GM12878 (cell line): ENCODE results near the gene PRCD. TPM values are rescaled to one million over a fixed set of nuclear protein-coding genes. Genes with fewer than 3 reads are reported as not detected.
A peak's percentile ranks its signal among the peaks of the same experiment; 100 is the strongest.

ENCODE experiments used
- ATAC-seq: fragments of 200-7000 bp; cut with Tn5 transposase; 3 replicates; pipeline ENCODE4 v1.9.1; 2020; ENCODE audit warnings: mild to moderate bottlenecking, moderate library complexity
- BruUV-seq: library from RNA; stranded (reverse); fragments of 400-500 nt; replicated peaks from 2 replicates; lab custom pipeline; 2021; lab: Mats Ljungman, UMichigan
- CTCF ChIA-PET: fragments of 300-600 bp; sonication (Branson Sonifier 250); formaldehyde crosslinking; extraction: SDS; loops from one replicate; lab custom pipeline; 2021; ENCODE audit warnings: inconsistent platforms; lab: Yijun Ruan, JAX
- POLR2A ChIA-PET: fragments of 350-600 bp; formaldehyde crosslinking; extraction: SDS; loops from one replicate; lab custom pipeline; 2021; ENCODE audit warnings: inconsistent platforms; lab: Charles Lee
- RAD21 ChIA-PET: fragments of 300-600 bp; sonication (Branson Sonifier 250); formaldehyde crosslinking; loops from one replicate; lab custom pipeline; 2023; ENCODE audit warnings: antibody characterized with exemption; ENCODE audit not compliant: unreplicated experiment; lab: Charles Lee
- SMC1A ChIA-PET: fragments of 300-600 bp; sonication (Branson Sonifier 250); formaldehyde crosslinking; loops from one replicate; lab custom pipeline; 2023; ENCODE audit not compliant: unreplicated experiment, uncharacterized antibody; lab: Charles Lee
- DNase-seq: peaks from one replicate; pipeline ENCODE4 v3.0.0-alpha.2; 2011; ENCODE audit warnings: low read depth, low spot score
- FAIRE-seq: peaks from 3 replicates; lab custom pipeline; 2011; peaks lifted over from hg19 to GRCh38; lab: Jason Lieb, UNC
- H2AFZ ChIP-seq: 2 replicates; pipeline ENCODE4 v1.6.0; 2011; ENCODE audit warnings: low read depth, low read length, control low read depth; ENCODE audit not compliant: control insufficient read depth
- H3K27ac ChIP-seq: 2 replicates; pipeline ENCODE4 v1.5.1; 2011; ENCODE audit warnings: control low read depth; ENCODE audit not compliant: control insufficient read depth, insufficient read depth
- H3K27me3 ChIP-seq, 2 experiments: replicated peaks in 1 of 2; 2 replicates each; pipeline versions ENCODE4 v1.6.0 to v1.6.1; 2011; ENCODE audit warnings: low read length in 1 of 2; ENCODE audit not compliant: control insufficient read depth in 2 of 2, insufficient read depth in 2 of 2
- H3K36me3 ChIP-seq, 2 experiments: 2 replicates each; pipeline ENCODE4 v1.5.1; 2011; ENCODE audit warnings: low read length in 1 of 2; ENCODE audit not compliant: control insufficient read depth in 2 of 2, insufficient read depth in 2 of 2
- H3K4me1 ChIP-seq: 2 replicates; pipeline ENCODE4 v1.6.1; 2011; ENCODE audit warnings: mild to moderate bottlenecking, low read length, moderate library complexity, mixed read lengths; ENCODE audit not compliant: control insufficient read depth, insufficient read depth
- H3K4me2 ChIP-seq: 2 replicates; pipeline ENCODE4 v1.6.0; 2011; ENCODE audit warnings: control low read depth; ENCODE audit not compliant: control insufficient read depth, insufficient read depth
- H3K4me3 ChIP-seq: fragments of 200-600 bp; sonication (generic); 2 replicates; pipeline ENCODE4 v1.5.1; 2016
- H3K79me2 ChIP-seq: 2 replicates; pipeline ENCODE4 v1.6.0; 2011; ENCODE audit warnings: low read length; ENCODE audit not compliant: control insufficient read depth, insufficient read depth
- H3K9ac ChIP-seq: 2 replicates; pipeline ENCODE4 v1.8.0; 2011; ENCODE audit warnings: low read length, control low read depth, mixed read lengths; ENCODE audit not compliant: control insufficient read depth, insufficient read depth
- H3K9me3 ChIP-seq: replicated peaks from 3 replicates; pipeline ENCODE4 v1.5.1; 2011; ENCODE audit warnings: mild to moderate bottlenecking, low read length; ENCODE audit not compliant: control insufficient read depth, insufficient read depth
- H4K20me1 ChIP-seq: 2 replicates; pipeline ENCODE4 v1.6.0; 2011; ENCODE audit not compliant: control insufficient read depth, insufficient read depth
- BMI1 ChIP-seq: fragments of 450-650 bp; IDR thresholded peaks from 2 replicates; pipeline ENCODE4 v1.6.1; 2016; ENCODE audit warnings: mild to moderate bottlenecking, moderate library complexity, borderline replicate concordance
- CUX1 ChIP-seq: IDR thresholded peaks from 2 replicates; pipeline ENCODE4 v1.6.1; 2012; ENCODE audit warnings: improper control_type of control experiment, low read depth, low read length; ENCODE audit not compliant: insufficient replicate concordance
- EED ChIP-seq: sonication (generic); IDR thresholded peaks from 2 replicates; pipeline ENCODE4 v1.6.1; 2016; ENCODE audit warnings: antibody characterized with exemption, low read depth
- ELK1 ChIP-seq: IDR thresholded peaks from 2 replicates; pipeline ENCODE4 v1.6.1; 2012; ENCODE audit warnings: low read depth, low read length, improper control_type of control experiment
- EP300 ChIP-seq, 2 experiments: fragments of 150-350 bp in 1 of 2; IDR thresholded peaks; 2 replicates each; pipeline ENCODE4 v1.6.1; 2011 to 2012; ENCODE audit warnings: low read depth in 2 of 2, low read length in 2 of 2, borderline replicate concordance in 1 of 2, improper control_type of control experiment in 1 of 2, inconsistent platforms in 1 of 2; ENCODE audit not compliant: control insufficient read depth in 1 of 2
- KLF5 ChIP-seq: fragments of 450-650 bp; IDR thresholded peaks from 2 replicates; pipeline ENCODE4 v1.6.1; 2014; ENCODE audit warnings: mild to moderate bottlenecking; ENCODE audit not compliant: partially characterized antibody
- MEF2A ChIP-seq: IDR thresholded peaks from 2 replicates; pipeline ENCODE4 v1.6.1; 2011; ENCODE audit warnings: low read depth, mild to moderate bottlenecking, low read length, moderate library complexity; ENCODE audit not compliant: insufficient read depth
- MXI1 ChIP-seq: fragments of 150-350 bp; IDR thresholded peaks from 2 replicates; pipeline ENCODE4 v1.6.1; 2011; ENCODE audit warnings: low read depth, mild to moderate bottlenecking, inconsistent platforms, low read length, improper control_type of control experiment
- MYC ChIP-seq: IDR thresholded peaks from 2 replicates; pipeline ENCODE4 v1.6.1; 2011; ENCODE audit warnings: mild to moderate bottlenecking, low read length, moderate library complexity, inconsistent platforms; ENCODE audit not compliant: insufficient read depth, insufficient replicate concordance, insufficient read length, severe bottlenecking
- NR2C1 ChIP-seq: fragments of 450-650 bp; IDR thresholded peaks from 2 replicates; pipeline ENCODE4 v1.6.1; 2017; ENCODE audit warnings: antibody characterized with exemption, mild to moderate bottlenecking, moderate library complexity
- RAD21 ChIP-seq: IDR thresholded peaks from 2 replicates; pipeline ENCODE4 v1.6.1; 2011; ENCODE audit warnings: mild to moderate bottlenecking, low read depth, low read length, moderate library complexity; ENCODE audit not compliant: insufficient read depth
- RELA ChIP-seq: fragments of 450-650 bp; IDR thresholded peaks from 2 replicates; pipeline ENCODE4 v1.8.0; 2014; ENCODE audit warnings: borderline replicate concordance; ENCODE audit not compliant: partially characterized antibody
- SMARCA5 ChIP-seq: fragments of 450-650 bp; IDR thresholded peaks from 2 replicates; pipeline ENCODE4 v1.6.1; 2017; ENCODE audit warnings: mild to moderate bottlenecking
- SMC3 ChIP-seq: IDR thresholded peaks from 2 replicates; pipeline ENCODE4 v1.6.1; 2011; ENCODE audit warnings: low read length, improper control_type of control experiment, borderline replicate concordance
- SP1 ChIP-seq: IDR thresholded peaks from one replicate; pipeline ENCODE4 v1.6.1; 2011; ENCODE audit warnings: low read depth, low read length
- STAT3 ChIP-seq: IDR thresholded peaks from 2 replicates; pipeline ENCODE4 v1.6.1; 2011; ENCODE audit warnings: low read depth, low read length, improper control_type of control experiment
- WGBS: methylation state at CpG from one replicate; pipeline ENCODE4 v1.1.6; 2016; ENCODE audit warnings: low lambda C conversion rate; ENCODE audit not compliant: insufficient replicate concordance, insufficient coverage; ENCODE audit errors: missing lambda C conversion rate; 5-methylcytosine and 5-hydroxymethylcytosine counted together
- in situ Hi-C: fragments of 300-500 bp; cut with MboI; formaldehyde crosslinking; loops from 9 replicates; pipeline ENCODE4 v1.14.3; 2018; ENCODE audit warnings: mixed read lengths
- intact Hi-C: fragments of 100-400 bp; cut with micrococcal nuclease; formaldehyde crosslinking; loops from one replicate; pipeline ENCODE4 v1.14.2; 2022; ENCODE audit not compliant: unreplicated experiment
- polyA plus RNA-seq, 11 experiments: library from polyadenylated mRNA; depleted of rRNA in 4 of 11; unstranded in 6 of 11; stranded (reverse) in 5 of 11; fragments of >200 nt; fragmentation: Nextera tagmentation in 4 of 11; fragmentation: Illumina TruSeq in 1 of 11; extraction: Ambion mirVana in 4 of 11; extraction: Trizol in 1 of 11; gene quantifications; 1 replicate in 1 of 11; 2 replicates in 10 of 11; pipeline versions ENCODE4 v1.2.1 to v1.2.3, GENCODE V29; 2011 to 2016; ENCODE audit warnings: inconsistent platforms in 2 of 11, missing spikeins in 2 of 11, low read depth in 1 of 11
- total RNA-seq, 4 experiments: library from RNA; depleted of rRNA in 3 of 4; stranded (reverse); fragments of >200 nt in 3 of 4; fragmentation: Illumina TruSeq in 1 of 4; extraction: Trizol in 1 of 4; gene quantifications; 2 replicates each; pipeline versions ENCODE4 v1.2.1 to v1.2.3, GENCODE V29; 2013 to 2021

The PRCD gene
- total and polyA plus RNA-seq, 10 of the 15 experiments (the other 5 are each of a cell fraction or from before 2014, with no cell fraction given) = 0.18 to 0.95 (median 0.34) TPM; not detected in 4

DNA sequence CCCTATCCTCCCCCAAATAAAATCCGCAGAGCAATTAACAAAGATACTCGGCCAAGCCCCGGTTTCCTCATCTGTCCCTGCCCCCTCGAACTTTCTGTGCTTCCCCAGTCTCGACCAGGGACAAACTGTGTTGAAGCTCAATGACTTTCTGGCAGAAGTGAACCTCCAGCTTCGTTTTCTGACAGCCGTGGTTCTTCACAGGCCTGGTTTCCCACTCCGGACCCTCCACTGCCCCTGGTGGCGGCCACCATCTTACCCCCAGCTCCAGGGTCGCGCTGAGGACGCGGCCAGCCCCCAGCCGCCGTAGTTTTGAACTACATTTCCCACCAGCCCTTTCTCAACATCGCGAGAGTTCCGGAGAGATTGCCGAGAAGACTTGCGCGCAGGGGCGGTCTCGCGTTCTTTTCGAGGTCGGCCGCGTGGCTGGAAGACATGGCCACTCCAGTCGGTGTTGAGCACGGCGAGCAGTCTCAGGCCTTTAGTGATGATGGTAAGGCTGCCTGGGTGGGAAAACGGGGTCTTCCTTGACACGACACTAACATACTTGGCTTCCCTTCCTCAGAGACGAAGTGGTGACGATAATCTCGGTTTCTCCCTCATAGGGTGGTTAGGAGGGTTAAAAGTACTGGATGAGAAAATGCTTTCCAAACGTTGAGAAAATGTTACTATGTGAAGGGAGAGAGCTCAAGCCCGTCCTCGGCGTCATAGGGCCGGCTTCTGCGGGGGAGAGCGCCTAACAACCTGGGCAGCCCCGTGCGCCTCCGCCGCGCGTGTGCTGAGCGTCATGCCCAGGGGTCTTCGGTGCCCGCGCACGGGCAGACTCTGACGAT is 17.7 kb downstream of the PRCD start:
- H3K79me2 ChIP-seq = peaks cover 59% of the 10 kb centered on the region
- FAIRE-seq (peak; percentile 90), ATAC-seq (peak; percentile 85), DNase-seq (peak; percentile 82)
- H3K36me3 ChIP-seq = peaks cover 3 to 10% of the 10 kb centered on the region in 2 experiments; a peak in 3 of 4 replicates
- WGBS = under 1% methylated on average over 55 of the region's 55 CpGs
- CTCF ChIA-PET = interaction anchor here (0.6 to 7.9 kb wide), 23 partner anchors 10 to 247 kb away, joined by 3 to 146 read pairs (median 5); partner anchors contain the start of gene AANAT
- in situ Hi-C loops = no loop called here
- SMC1A ChIA-PET = interaction anchor here (0.5 to 7.2 kb wide), 24 partner anchors 8 to 204 kb away, joined by 3 to 87 read pairs (median 4); partner anchors contain the start of genes PRPSAP1, ST6GALNAC2 and UBE2O
- RAD21 ChIA-PET = interaction anchor here (0.7 to 4.2 kb wide), 8 partner anchors 8 to 124 kb away, joined by 3 to 33 read pairs (median 10); no protein-coding TSS in a partner anchor
- H3K9ac ChIP-seq = peak overlapping the region; percentile 99
- H3K4me1 ChIP-seq = peaks cover 14% of the 10 kb centered on the region
- no peaks in the 10 kb centered on the region for H3K9me3 ChIP-seq
- H4K20me1 ChIP-seq = peaks cover 3% of the 10 kb centered on the region; the same call in 1 of the 2 replicates
- H3K4me3 ChIP-seq = peak overlapping the region; percentile 74
- intact Hi-C loops = loop anchor here (2.0 kb wide), 1 partner anchor 67 kb away; no protein-coding TSS in a partner anchor
- POLR2A ChIA-PET = interaction anchor here (0.5 to 2.9 kb wide), 10 partner anchors 9 to 204 kb away, joined by 3 to 13 read pairs (median 3); no protein-coding TSS in a partner anchor
- peak overlapping the region; percentile 94 for H3K4me2 ChIP-seq
- peak overlapping the region; percentile 97 for H2AFZ ChIP-seq
- peak overlapping the region; percentile 95 for H3K27ac ChIP-seq
- TSS peak; percentile 85 for BruUV-seq
- no peaks in the 10 kb centered on the region for H3K27me3 ChIP-seq
- no peak for TF ChIP-seq BMI1
- peak; percentile 65 for TF ChIP-seq RELA
- peak; percentile 53; the same call in 1 of the 2 replicates for TF ChIP-seq SMARCA5
- TF ChIP-seq KLF5 = peak; percentile 46
- no peak for TF ChIP-seq SMC3
- no peak for TF ChIP-seq EP300 (IDR thresholded peaks at IDR 0.05; ENCODE audit: borderline replicate concordance in 1 of 2, control insufficient read depth in 1 of 2, low read depth in 2 of 2, low read length in 2 of 2)
- TF ChIP-seq MXI1 = peak; percentile 95
- TF ChIP-seq CUX1 = no peak
- TF ChIP-seq STAT3 = no peak
- peak; percentile 67 for TF ChIP-seq NR2C1
- no peak for TF ChIP-seq RAD21
- peak; percentile 97 for TF ChIP-seq MYC
- TF ChIP-seq SP1 = peak; percentile 31
- TF ChIP-seq MEF2A = 0 out of 2 replicates have a peak, but pooled peaks have one; percentile 7
- no peak for TF ChIP-seq ELK1
- no peak for TF ChIP-seq EED
